H1 (cell line): ENCODE measurements around the gene SLC16A8. TPM values are rescaled to one million over a fixed set of nuclear protein-coding genes. Genes with fewer than 3 reads are reported as not detected.
A peak's percentile ranks its signal among the peaks of the same experiment; 100 is the strongest.

Source experiments
- CTCF ChIA-PET: fragments of 300-600 bp; sonication (Branson Sonifier 250); formaldehyde crosslinking; loops from one replicate; lab custom pipeline; 2021; ENCODE audit not compliant: partially characterized antibody; lab: Charles Lee
- POLR2A ChIA-PET: fragments of 300-600 bp; sonication (Branson Sonifier 250); formaldehyde crosslinking; loops from one replicate; lab custom pipeline; 2021; ENCODE audit warnings: inconsistent platforms; ENCODE audit not compliant: partially characterized antibody; lab: Charles Lee
- DNase-seq, 2 experiments: peaks; one replicate each; pipeline versions ENCODE4 v3.0.0 to v3.0.0-alpha.2; 2010 to 2022; ENCODE audit warnings: low spot score in 2 of 2, low read depth in 1 of 2, mixed read lengths in 1 of 2
- FAIRE-seq: peaks from 2 replicates; lab custom pipeline; 2011; peaks lifted over from hg19 to GRCh38; lab: Jason Lieb, UNC
- H2AFZ ChIP-seq: 2 replicates; pipeline ENCODE4 v1.8.1; 2012; ENCODE audit warnings: low read length, inconsistent platforms
- H2AK5ac ChIP-seq: 2 replicates; pipeline ENCODE4 v1.6.1; 2013; ENCODE audit warnings: low read depth, low read length
- H2BK120ac ChIP-seq: replicated peaks from 2 replicates; pipeline ENCODE3; 2013; ENCODE audit warnings: low read depth, low read length, inconsistent platforms
- H2BK12ac ChIP-seq: 2 replicates; pipeline ENCODE4 v1.6.1; 2013; ENCODE audit warnings: low read depth, low read length
- H2BK15ac ChIP-seq: 2 replicates; pipeline ENCODE4 v1.6.1; 2013; ENCODE audit warnings: low read length
- H2BK20ac ChIP-seq: 2 replicates; pipeline ENCODE4 v1.6.1; 2013; ENCODE audit warnings: low read length
- H2BK5ac ChIP-seq: 2 replicates; pipeline ENCODE4 v1.6.1; 2013; ENCODE audit warnings: low read depth, low read length
- H3K14ac ChIP-seq: 2 replicates; pipeline ENCODE4 v1.6.1; 2013; ENCODE audit warnings: inconsistent platforms; ENCODE audit not compliant: insufficient read length
- H3K18ac ChIP-seq: 2 replicates; pipeline ENCODE4 v1.6.1; 2013; ENCODE audit warnings: low read length; ENCODE audit errors: extremely low read depth
- H3K23ac ChIP-seq: 2 replicates; pipeline ENCODE4 v1.6.1; 2013; ENCODE audit warnings: inconsistent platforms; ENCODE audit not compliant: insufficient read length
- H3K23me2 ChIP-seq: 2 replicates; pipeline ENCODE4 v1.6.1; 2013; ENCODE audit warnings: low read depth, low read length
- H3K27ac ChIP-seq: 2 replicates; pipeline ENCODE4 v1.6.1; 2011; ENCODE audit warnings: low read depth, low read length, inconsistent platforms
- H3K27me3 ChIP-seq, 4 experiments: replicated peaks in 1 of 4; 1 replicate in 1 of 4; 2 replicates in 3 of 4; pipeline versions ENCODE4 v1.6.1 to v1.8.1; 2011 to 2013; ENCODE audit warnings: low read length in 3 of 4, mild to moderate bottlenecking in 3 of 4, inconsistent platforms in 2 of 4, mixed read lengths in 2 of 4, moderate library complexity in 1 of 4; ENCODE audit not compliant: control insufficient read depth in 3 of 4, insufficient read depth in 3 of 4; ENCODE audit errors: extremely low read depth in 1 of 4
- H3K36me3 ChIP-seq, 4 experiments: 2 replicates each; pipeline versions ENCODE4 v1.6.1 to v1.8.1; 2011 to 2013; ENCODE audit warnings: mild to moderate bottlenecking in 4 of 4, low read length in 3 of 4, moderate library complexity in 2 of 4, control low read depth in 1 of 4, inconsistent platforms in 1 of 4; ENCODE audit not compliant: insufficient read depth in 4 of 4, control insufficient read depth in 2 of 4
- H3K4ac ChIP-seq: replicated peaks from 2 replicates; pipeline ENCODE3; 2013; ENCODE audit warnings: low read length, low read depth, mixed read lengths, inconsistent platforms; ENCODE audit not compliant: insufficient read length
- H3K4me1 ChIP-seq, 4 experiments: replicated peaks in 1 of 4; 1 replicate in 1 of 4; 2 replicates in 3 of 4; pipeline versions ENCODE4 v1.6.1 to v1.8.1; 2011 to 2013; ENCODE audit warnings: low read length in 3 of 4, inconsistent platforms in 2 of 4, mixed read lengths in 1 of 4; ENCODE audit not compliant: insufficient read depth in 4 of 4, control insufficient read depth in 3 of 4
- H3K4me2 ChIP-seq, 2 experiments: 2 replicates each; pipeline versions ENCODE4 v1.6.1 to v1.8.1; 2011 to 2013; ENCODE audit warnings: low read depth in 2 of 2, low read length in 2 of 2, control low read depth in 1 of 2, inconsistent platforms in 1 of 2, mild to moderate bottlenecking in 1 of 2; ENCODE audit not compliant: insufficient read depth in 1 of 2
- H3K4me3 ChIP-seq, 4 experiments: fragments of 200-600, 300-600 bp in 1 of 4; sonication (generic), shearing (Covaris generic), sonication (Bioruptor Twin) in 1 of 4; 2 replicates each; pipeline versions ENCODE4 v1.5.1 to v1.8.1; 2011 to 2016; ENCODE audit warnings: low read length in 4 of 4, low read depth in 3 of 4, control low read depth in 2 of 4, inconsistent platforms in 2 of 4, mild to moderate bottlenecking in 2 of 4, mixed read lengths in 1 of 4, moderate library complexity in 1 of 4; ENCODE audit not compliant: insufficient read depth in 2 of 4; ENCODE audit errors: extremely low read depth in 1 of 4
- H3K56ac ChIP-seq: replicated peaks from 2 replicates; pipeline ENCODE3; 2013; ENCODE audit warnings: low read depth, mild to moderate bottlenecking, mixed read lengths, low read length, inconsistent platforms; ENCODE audit not compliant: insufficient read length
- H3K79me1 ChIP-seq: 2 replicates; pipeline ENCODE4 v1.6.1; 2013; ENCODE audit warnings: low read depth, low read length, control low read depth
- H3K79me2 ChIP-seq, 2 experiments: 2 replicates each; pipeline versions ENCODE4 v1.6.1 to v1.8.1; 2012 to 2013; ENCODE audit warnings: low read length in 2 of 2, mild to moderate bottlenecking in 2 of 2, inconsistent platforms in 1 of 2; ENCODE audit not compliant: insufficient read depth in 2 of 2, control insufficient read depth in 1 of 2
- H3K9ac ChIP-seq, 4 experiments: replicated peaks in 1 of 4; 1 replicate in 1 of 4; 2 replicates in 3 of 4; pipeline versions ENCODE4 v1.6.1 to v1.8.1; 2011 to 2013; ENCODE audit warnings: low read depth in 3 of 4, low read length in 3 of 4, control low read depth in 2 of 4, mild to moderate bottlenecking in 2 of 4, moderate library complexity in 2 of 4, inconsistent platforms in 1 of 4; ENCODE audit errors: extremely low read depth in 1 of 4
- H3K9me3 ChIP-seq, 2 experiments: 2 replicates each; pipeline versions ENCODE4 v1.6.1 to v1.8.1; 2012 to 2013; ENCODE audit warnings: mild to moderate bottlenecking in 2 of 2, moderate library complexity in 2 of 2, control low read depth in 1 of 2, inconsistent platforms in 1 of 2, low read depth in 1 of 2, low read length in 1 of 2, mixed read lengths in 1 of 2; ENCODE audit not compliant: insufficient read depth in 2 of 2
- H4K20me1 ChIP-seq, 2 experiments: replicated peaks in 1 of 2; 2 replicates each; pipeline versions ENCODE3 to v1.8.1; 2011 to 2013; ENCODE audit warnings: inconsistent platforms in 2 of 2, low read length in 2 of 2, mild to moderate bottlenecking in 1 of 2; ENCODE audit not compliant: insufficient read depth in 2 of 2, control insufficient read depth in 1 of 2
- H4K5ac ChIP-seq: 2 replicates; pipeline ENCODE4 v1.6.1; 2013; ENCODE audit warnings: low read length, low read depth, mixed read lengths, inconsistent platforms; ENCODE audit not compliant: insufficient read length
- H4K8ac ChIP-seq: 2 replicates; pipeline ENCODE4 v1.8.0; 2013; ENCODE audit warnings: mild to moderate bottlenecking, moderate library complexity, low read length, inconsistent platforms; ENCODE audit not compliant: insufficient read depth; ENCODE audit errors: extremely low read depth
- H4K91ac ChIP-seq: replicated peaks from 2 replicates; pipeline ENCODE3; 2013; ENCODE audit warnings: low read length, mixed read lengths, inconsistent platforms; ENCODE audit not compliant: insufficient read length
- BACH1 ChIP-seq: IDR thresholded peaks from 2 replicates; pipeline ENCODE4 v1.6.1; 2012; ENCODE audit warnings: low read length, improper control_type of control experiment
- BCL11A ChIP-seq, 2 experiments: IDR thresholded peaks; one replicate each; pipeline ENCODE4 v1.6.1; 2011; ENCODE audit warnings: low read depth in 2 of 2, low read length in 2 of 2, mild to moderate bottlenecking in 2 of 2
- BRCA1 ChIP-seq: IDR thresholded peaks from 2 replicates; pipeline ENCODE4 v1.6.1; 2012; ENCODE audit warnings: low read depth, low read length, improper control_type of control experiment
- CBX5 ChIP-seq: fragments of 300-800, 300-1000 bp; sonication (generic); IDR thresholded peaks from 2 replicates; pipeline ENCODE4 v1.7.1; 2016; ENCODE audit warnings: antibody characterized with exemption, low read length, low read depth
- FOSL1 ChIP-seq: IDR thresholded peaks from 2 replicates; pipeline ENCODE4 v1.6.1; 2011; ENCODE audit warnings: mild to moderate bottlenecking, low read depth, low read length, moderate library complexity; ENCODE audit not compliant: insufficient read depth
- HDAC2 ChIP-seq, 2 experiments: fragments of 300-600 bp in 1 of 2; sonication (generic) in 1 of 2; IDR thresholded peaks; 2 replicates each; pipeline ENCODE4 v1.6.1; 2011 to 2012; ENCODE audit warnings: low read depth in 2 of 2, low read length in 2 of 2, mild to moderate bottlenecking in 2 of 2, moderate library complexity in 2 of 2, borderline replicate concordance in 1 of 2, inconsistent platforms in 1 of 2
- MAX ChIP-seq: IDR thresholded peaks from 2 replicates; pipeline ENCODE4 v1.6.1; 2012; ENCODE audit warnings: inconsistent platforms
- PHF8 ChIP-seq: fragments of 200-600 bp; sonication (generic); conservative IDR thresholded peaks from 2 replicates; pipeline ENCODE4 v1.7.1; 2012; ENCODE audit warnings: low read depth, mild to moderate bottlenecking, inconsistent platforms, low read length, moderate library complexity
- POLR2A ChIP-seq, 2 experiments: IDR thresholded peaks; 1 replicate in 1 of 2; 2 replicates in 1 of 2; pipeline ENCODE4 v1.6.1; 2011; ENCODE audit warnings: low read depth in 2 of 2, low read length in 2 of 2, mild to moderate bottlenecking in 2 of 2; ENCODE audit errors: control extremely low read depth in 1 of 2
- SIRT6 ChIP-seq: IDR thresholded peaks from one replicate; pipeline ENCODE4 v1.7.1; 2012; ENCODE audit warnings: low read length, inconsistent platforms
- SUZ12 ChIP-seq: fragments of 200-600 bp; sonication (generic); IDR thresholded peaks from 2 replicates; pipeline ENCODE4 v1.6.1; 2012; ENCODE audit warnings: mild to moderate bottlenecking, inconsistent platforms, low read length, moderate library complexity, mixed read lengths
- WGBS, 2 experiments: shearing (Covaris generic) in 1 of 2; methylation state at CpG; one replicate each; pipeline versions ENCODE4 v1.1.6 to v1.1.7; 2013 to 2015; ENCODE audit warnings: low lambda C conversion rate in 2 of 2, mixed read lengths in 2 of 2, inconsistent platforms in 1 of 2, low coverage in 1 of 2, missing lambda C conversion rate in 1 of 2; ENCODE audit not compliant: insufficient replicate concordance in 2 of 2, insufficient coverage in 1 of 2, insufficient read length in 1 of 2; ENCODE audit errors: extremely low coverage in 1 of 2, missing lambda C conversion rate in 1 of 2; 5-methylcytosine and 5-hydroxymethylcytosine counted together
- polyA plus RNA-seq, 7 experiments: library from polyadenylated mRNA; depleted of rRNA in 3 of 7; stranded (reverse) in 5 of 7; unstranded in 2 of 7; fragments of >200 nt in 5 of 7; fragments of 200-250 nt in 2 of 7; gene quantifications; 1 replicate in 5 of 7; 2 replicates in 1 of 7; 4 replicates in 1 of 7; pipeline versions ENCODE4 v1.2.1 to v1.2.3, GENCODE V29; 2011 to 2013; ENCODE audit warnings: missing spikeins in 2 of 7, mixed read lengths in 2 of 7
- total RNA-seq: library from RNA; stranded (reverse); fragmentation: NEBNext Ultra II Directional; extraction: Animal tissue kit (Norgen Biotek cat#: 25700); gene quantifications from 2 replicates; pipeline ENCODE4 v1.2.1, GENCODE V29; 2021

The SLC16A8 gene
- total and polyA plus RNA-seq, 2 of the 8 experiments (the other 6 are each of a cell fraction or from before 2014, with no cell fraction given) = 0.70 TPM; not detected in 1

DNA sequence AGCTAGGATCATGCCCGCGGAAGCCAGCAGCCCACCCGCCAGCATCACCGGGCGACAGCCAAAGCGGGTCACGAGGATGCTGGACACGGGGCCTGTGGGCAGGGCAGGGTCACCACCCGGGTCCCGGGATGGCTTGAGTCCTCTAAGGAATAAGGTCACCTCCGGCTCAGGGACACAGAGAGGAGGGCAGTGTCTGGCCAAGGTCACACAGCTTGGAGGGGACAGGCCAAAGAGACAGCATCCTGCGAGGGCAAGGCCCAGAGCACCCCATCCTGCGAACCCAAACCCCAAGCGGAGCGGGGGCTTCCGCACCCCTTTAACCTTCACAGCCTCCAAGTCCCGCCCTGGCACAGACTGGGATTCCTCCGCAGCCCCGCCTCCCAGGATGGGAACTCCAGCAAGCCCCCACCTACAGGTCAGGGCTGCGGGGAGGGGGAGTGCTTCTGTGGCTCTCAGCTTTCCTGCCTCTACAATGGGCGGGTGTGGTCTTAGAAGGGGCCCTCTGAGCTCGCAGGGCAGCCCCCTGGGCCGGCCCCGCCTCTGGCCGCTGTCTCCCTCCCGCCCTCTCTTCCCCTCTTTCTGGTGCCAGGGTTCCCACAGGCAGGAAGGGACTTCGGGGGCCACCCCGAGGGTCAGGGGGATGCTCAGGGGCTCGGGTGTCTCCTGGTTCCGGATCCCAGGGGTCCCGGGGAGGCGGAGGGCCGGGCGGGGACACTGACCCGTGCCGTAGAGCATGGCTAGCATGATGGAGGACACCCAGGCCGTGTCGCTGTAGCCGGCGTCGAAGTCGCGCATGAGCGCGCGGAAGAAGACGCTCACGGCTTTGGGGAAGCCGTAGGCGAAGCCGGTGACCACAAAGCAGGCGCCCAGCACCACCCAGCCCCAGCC lies 1.8 kb downstream of the SLC16A8 start:
- no peak overlapping the region for H3K4ac ChIP-seq
- FAIRE-seq (no peak), DNase-seq (no peak)
- no peak overlapping the region for H2BK20ac ChIP-seq
- peak overlapping the region; percentile 60; the same call in 1 of the 2 replicates for H2BK12ac ChIP-seq
- H2AK5ac ChIP-seq = no peak overlapping the region
- no peak overlapping the region for H2AFZ ChIP-seq
- H3K4me1 ChIP-seq = peaks cover 0 to 25% (median 18%) of the 10 kb centered on the region in 4 experiments; a peak in 6 of 7 replicates
- POLR2A ChIA-PET = interaction anchor here (0.8 to 1.4 kb wide), 4 partner anchors 8 to 408 kb away, joined by 3 to 6 read pairs (median 4); no protein-coding TSS in a partner anchor
- no peak overlapping the region for H3K9ac ChIP-seq
- peak overlapping the region; percentile 88; the same call in 1 of the 2 replicates for H2BK15ac ChIP-seq
- no peaks in the 10 kb centered on the region for H3K79me2 ChIP-seq
- CTCF ChIA-PET = interaction anchor here (0.9 to 2.0 kb wide), 6 partner anchors 14 to 62 kb away, joined by 3 to 11 read pairs (median 4); no protein-coding TSS in a partner anchor
- WGBS, 2 experiments = 67% methylated on average over 38 of the region's 52 CpGs; no CpG with 5 or more reads in 1 of the 2 experiments
- no peaks in the 10 kb centered on the region for H3K36me3 ChIP-seq
- no peaks in the 10 kb centered on the region for H3K79me1 ChIP-seq
- H3K14ac ChIP-seq = no peak overlapping the region
- H3K56ac ChIP-seq = no peak overlapping the region
- no peak overlapping the region for H4K5ac ChIP-seq
- no peak overlapping the region for H3K27ac ChIP-seq
- H3K18ac ChIP-seq = no peak overlapping the region
- peaks cover 7 to 37% (median 33%) of the 10 kb centered on the region in 4 experiments for H3K27me3 ChIP-seq
- H2BK120ac ChIP-seq = no peak overlapping the region
- H3K4me2 ChIP-seq = peak overlapping the region; percentile 66 to 80; a peak in 3 of 4 replicates
- H2BK5ac ChIP-seq = no peak overlapping the region
- no peaks in the 10 kb centered on the region for H3K9me3 ChIP-seq
- peaks cover 0 to 1% of the 10 kb centered on the region in 2 experiments for H4K20me1 ChIP-seq
- H3K23me2 ChIP-seq = peaks cover 3% of the 10 kb centered on the region
- H3K23ac ChIP-seq = no peak overlapping the region
- peak overlapping the region in 1 of 4 experiments; percentile 48; a peak in 2 of 8 replicates for H3K4me3 ChIP-seq
- no peak overlapping the region for H4K91ac ChIP-seq
- no peak overlapping the region; the same call in 1 of the 2 replicates for H4K8ac ChIP-seq
- TF ChIP-seq CBX5 = no peak
- TF ChIP-seq POLR2A (IDR thresholded peaks at IDR 0.05; ENCODE audit: control extremely low read depth in 1 of 2, low read depth in 2 of 2, low read length in 2 of 2) = no peak
- TF ChIP-seq FOSL1 = no peak
- no peak for TF ChIP-seq BCL11A (IDR thresholded peaks at IDR 0.05; ENCODE audit: low read depth in 2 of 2, low read length in 2 of 2)
- no peak for TF ChIP-seq SIRT6
- no peak for TF ChIP-seq BRCA1
- peak; percentile 59 for TF ChIP-seq MAX
- no peak for TF ChIP-seq HDAC2 (IDR thresholded peaks at IDR 0.05; ENCODE audit: borderline replicate concordance in 1 of 2, low read depth in 2 of 2, low read length in 2 of 2)
- no peak for TF ChIP-seq PHF8
- TF ChIP-seq SUZ12 = no peak
- no peak for TF ChIP-seq BACH1
